Dermis microvascular lymphatic vessel endothelial cell (primary cell): ENCODE measurements around the gene CDC42. TPM values are rescaled to one million over a fixed set of nuclear protein-coding genes. Genes with fewer than 3 reads are reported as not detected.
"Not testable (repeated sequence)": the region's sequence is repeated elsewhere in the genome, so short reads cannot be mapped to it uniquely, and the experiment has no call there.

ENCODE experiments used
- DNase-seq, 2 donors: peaks; one replicate each; pipeline versions ENCODE4 v3.0.0 to v3.0.0-alpha.2; 2010; ENCODE audit warnings: low read depth in 2 of 2
- total RNA-seq: library from RNA; depleted of rRNA; stranded (reverse); fragments of >200 nt; gene quantifications from 2 replicates; pipeline ENCODE4 v1.2.1, GENCODE V29; 2014

Gene CDC42
- total RNA-seq: 600 and 802 TPM in 2 replicates

DNA sequence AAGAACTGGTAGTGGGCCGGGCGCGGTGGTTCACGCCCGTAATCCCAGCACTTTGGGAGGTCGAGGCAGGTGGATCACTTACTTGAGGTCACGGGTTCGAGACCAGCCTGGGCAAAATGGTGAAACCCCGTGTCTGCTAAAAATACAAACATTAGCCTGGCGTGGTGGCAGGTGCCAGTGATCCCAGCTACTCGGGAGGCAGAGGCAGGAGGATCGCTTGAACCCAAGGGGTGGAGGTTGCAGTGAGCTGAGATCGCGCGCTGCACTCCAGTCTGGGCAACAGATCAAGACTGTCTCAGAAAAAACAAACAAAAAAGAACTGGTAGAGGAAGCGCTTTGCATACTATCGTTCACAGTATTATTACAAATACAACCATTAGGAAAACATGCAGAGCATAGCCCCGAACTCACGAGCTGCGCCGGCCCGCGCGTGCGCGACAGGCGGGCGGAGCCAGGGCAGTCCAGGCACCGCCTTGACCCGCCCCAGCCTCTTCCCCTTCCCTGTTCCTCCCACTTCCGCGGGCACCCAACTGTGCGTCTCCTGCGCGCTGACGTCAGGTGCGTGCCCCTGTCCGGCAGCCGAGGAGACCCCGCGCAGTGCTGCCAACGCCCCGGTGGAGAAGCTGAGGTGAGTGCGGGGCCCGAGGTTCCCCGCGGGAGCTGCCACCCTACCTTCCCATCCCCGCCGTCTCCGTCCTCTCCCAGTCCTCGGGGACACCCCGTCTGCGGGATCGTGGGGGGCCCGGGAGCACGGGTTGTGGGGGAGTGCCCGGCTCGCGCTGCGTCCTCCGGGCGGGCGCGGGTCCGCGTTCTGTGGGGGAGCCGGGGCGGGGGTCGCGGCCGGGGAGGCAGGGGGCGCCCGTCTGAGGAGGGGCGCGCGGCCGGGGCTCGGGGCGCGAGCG lies at the start of gene CDC42:
Gene CDC42 (plus strand): TSS at position 595 of the 902 bp plus-strand sequence. CDS start 25,770 bp downstream, outside the sequence.
- DNase-seq: peak; percentile 91 to 96

GRCh38 chr1:22002875-22003274 lies 49.6 kb upstream of the CDC42 start:
- not testable (repeated sequence) for DNase-seq

- not testable (repeated sequence) for DNase-seq
Measured at GRCh38 chr1:22003959-22004358, 48.5 kb upstream of the CDC42 start.

- DNase-seq: peak; percentile 27 to 58
Measured at GRCh38 chr1:22005261-22006149, 47.0 kb upstream of the CDC42 start.

- not testable (repeated sequence) for DNase-seq
Measured at GRCh38 chr1:22006736-22007135, 45.8 kb upstream of the CDC42 start.

DNA sequence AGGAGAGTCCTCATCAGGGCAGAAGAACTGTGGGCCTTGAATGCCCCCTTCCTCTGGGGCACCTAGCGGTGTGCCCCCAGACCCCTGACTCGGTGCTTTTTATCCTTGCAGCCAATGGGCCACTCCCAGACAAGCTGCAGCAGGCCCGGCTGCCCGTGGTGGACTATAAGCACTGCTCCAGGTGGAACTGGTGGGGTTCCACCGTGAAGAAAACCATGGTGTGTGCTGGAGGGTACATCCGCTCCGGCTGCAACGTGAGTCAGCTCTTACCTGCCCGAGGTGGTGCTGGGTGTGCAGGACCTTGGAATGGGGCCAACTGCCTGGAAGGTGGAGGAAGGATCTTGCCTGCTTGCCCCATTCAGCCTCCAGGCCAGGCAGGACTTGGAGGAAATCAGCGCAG lies 45.2 kb upstream of the CDC42 start:
- not testable (repeated sequence) for DNase-seq

GRCh38 chr1:22009566-22009965 lies 42.9 kb upstream of the CDC42 start:
- DNase-seq: not testable (repeated sequence)

DNA sequence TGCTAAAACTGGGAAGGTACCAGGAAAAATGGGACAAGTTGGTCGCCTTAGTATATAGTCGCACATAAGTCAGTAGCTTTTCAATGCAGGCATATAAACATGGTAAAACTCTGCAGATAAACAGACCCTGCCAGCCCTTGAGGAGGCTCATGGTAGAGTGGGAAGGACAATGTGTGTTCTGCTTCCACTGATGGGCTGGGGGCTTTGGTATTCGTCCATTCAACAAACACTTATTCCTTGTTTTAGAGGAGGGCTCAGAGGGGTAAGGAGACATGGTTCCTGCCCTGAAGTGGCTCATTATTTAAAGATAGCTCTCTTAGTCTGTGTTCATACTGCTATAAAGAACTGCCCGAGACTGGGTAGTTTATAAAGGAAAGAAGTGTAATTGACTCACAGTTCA lies 39.8 kb upstream of the CDC42 start:
- not testable (repeated sequence) for DNase-seq

- not testable (repeated sequence) for DNase-seq
Measured at GRCh38 chr1:22014575-22015206, 37.8 kb upstream of the CDC42 start.

- DNase-seq: peak in 1 of 2 donors; percentile 89
Measured at GRCh38 chr1:22018583-22019559, 33.6 kb upstream of the CDC42 start.

DNA sequence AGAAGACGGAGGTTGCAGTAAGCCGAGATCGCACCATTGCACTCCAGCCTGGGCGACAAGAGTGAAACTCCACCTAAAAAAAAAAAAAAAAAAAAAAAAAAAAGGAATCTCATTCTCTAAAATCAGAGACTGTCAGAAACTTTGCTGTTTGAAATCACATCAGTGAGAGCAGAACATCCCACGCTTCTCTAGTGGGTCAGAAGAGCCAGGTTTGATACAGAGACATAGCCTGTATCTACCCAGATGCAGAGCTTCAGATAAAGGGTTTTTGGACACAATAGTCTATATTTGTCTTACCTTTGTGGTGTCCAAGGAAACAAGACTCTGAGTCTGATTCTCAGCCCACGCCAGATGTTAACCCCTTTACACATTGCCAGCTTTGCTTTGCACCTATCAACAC lies 31.4 kb upstream of the CDC42 start:
- no peak for DNase-seq

GRCh38 chr1:22024485-22025367 lies 27.8 kb upstream of the CDC42 start:
- DNase-seq: peak; percentile 48 to 87

- peak; percentile 87 to 88 for DNase-seq
Measured at GRCh38 chr1:22025368-22026155, 26.9 kb upstream of the CDC42 start.

- no peak for DNase-seq
Measured at GRCh38 chr1:22026924-22027289, 25.6 kb upstream of the CDC42 start.

- no peak for DNase-seq
Measured at GRCh38 chr1:22030057-22030456, 22.5 kb upstream of the CDC42 start.

DNA sequence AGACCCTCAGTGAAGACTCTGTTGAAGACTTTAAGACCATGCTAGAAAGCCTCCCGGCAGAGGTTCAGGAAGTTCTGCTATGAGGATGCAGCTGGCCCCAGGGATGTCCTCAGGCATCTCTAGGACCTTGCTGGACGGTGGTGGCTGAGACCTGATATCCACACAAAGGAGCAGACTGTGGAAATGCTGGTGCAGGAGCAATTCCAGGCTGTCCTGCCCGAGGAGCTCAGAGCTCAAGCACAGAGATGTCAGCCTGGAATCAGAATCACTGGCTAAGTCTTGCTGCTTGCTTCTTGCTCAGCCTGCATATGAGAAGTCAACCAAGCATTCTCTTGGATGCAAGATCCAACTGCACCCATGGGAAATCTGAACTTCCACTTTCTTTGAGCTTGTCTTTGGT lies 22.0 kb upstream of the CDC42 start:
- DNase-seq: no peak

DNA sequence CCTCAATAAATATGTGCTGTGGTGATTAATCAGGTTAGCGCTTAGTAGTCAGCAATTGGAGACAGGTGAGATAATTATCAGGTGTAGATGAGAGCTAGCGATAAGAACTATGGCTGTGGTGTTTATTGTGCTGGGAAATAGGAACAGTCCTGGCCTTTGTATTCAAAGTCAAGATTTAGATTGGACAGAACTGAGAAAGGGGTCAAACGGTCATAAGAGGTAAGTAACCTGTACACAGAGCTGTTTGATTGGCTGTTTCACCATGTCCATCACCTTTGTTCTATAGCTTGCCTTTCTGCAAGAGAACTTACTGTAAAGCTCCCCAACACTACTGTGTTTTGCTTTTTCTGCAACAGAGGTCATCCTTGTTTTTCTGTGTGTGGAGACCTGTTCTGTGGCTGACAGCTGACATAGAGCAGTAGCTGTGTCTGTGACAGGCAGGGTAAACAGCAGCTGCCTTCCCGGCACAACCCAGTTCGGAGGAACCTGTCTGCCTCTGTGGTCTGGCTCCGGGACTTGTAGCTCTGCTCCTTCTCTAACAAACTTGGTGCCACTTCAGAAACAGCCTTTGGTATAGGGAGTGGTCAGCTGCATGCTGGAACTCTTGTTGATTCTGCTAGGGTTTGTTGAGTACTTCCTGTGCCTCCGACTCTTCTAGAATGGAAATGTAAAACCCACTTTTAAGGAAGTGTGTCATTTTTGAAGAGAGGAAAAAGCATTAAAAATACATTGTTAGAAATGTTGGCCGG lies 21.1 kb upstream of the CDC42 start:
- peak in 1 of 2 donors; percentile 28 for DNase-seq

DNA sequence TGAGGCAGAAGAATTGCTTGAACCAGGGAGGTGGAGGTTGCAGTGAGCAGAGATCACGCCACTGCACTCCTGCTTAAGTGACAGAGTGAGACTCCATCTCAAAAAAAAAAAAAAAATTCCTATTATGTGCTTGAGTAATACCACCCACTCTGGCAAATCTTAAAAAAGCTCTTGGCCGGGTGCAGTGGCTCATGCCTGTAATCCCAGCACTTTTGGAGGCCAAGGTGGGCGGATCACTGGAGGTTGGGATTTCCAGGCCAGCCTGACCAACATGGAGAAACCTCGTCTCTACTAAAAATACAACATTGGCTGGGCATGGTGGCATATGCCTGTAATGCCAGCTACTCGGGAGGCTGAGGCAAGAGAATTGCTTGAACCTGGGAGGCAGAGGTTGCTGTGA lies 17.7 kb upstream of the CDC42 start:
- not testable (repeated sequence) for DNase-seq
